Upper lobe of left lung (tissue), 6 donors: Measurements from ENCODE around the gene ZNF500. TPM values are rescaled to one million over a fixed set of nuclear protein-coding genes. Genes with fewer than 3 reads are reported as not detected.

Experiments used
- ATAC-seq, 2 donors: fragments of 200-7000 bp; cut with Tn5 transposase; one replicate each; pipeline ENCODE4 v1.9.1; 2022; ENCODE audit warnings: mild to moderate bottlenecking in 2 of 2, moderate library complexity in 2 of 2; ENCODE audit not compliant: low FRiP score in 2 of 2
- DNase-seq, 2 donors: peaks; one replicate each; pipeline ENCODE4 v3.0.0-alpha.2; 2019 to 2020
- H3K27ac ChIP-seq, 4 donors: fragments of 200-600 bp; sonication (generic); one replicate each; pipeline ENCODE4 v1.5.1; 2016 to 2019
- H3K27me3 ChIP-seq, 4 donors: fragments of 200-600 bp; sonication (generic); one replicate each; pipeline ENCODE4 v1.5.1; 2017 to 2019
- H3K36me3 ChIP-seq, 4 donors: fragments of 200-600 bp; sonication (generic); one replicate each; pipeline ENCODE4 v1.5.1; 2016 to 2019
- H3K4me1 ChIP-seq, 4 donors: fragments of 200-600 bp; sonication (generic); one replicate each; pipeline ENCODE4 v1.5.1; 2018 to 2019
- H3K4me3 ChIP-seq, 4 donors: fragments of 200-600 bp; sonication (generic); one replicate each; pipeline ENCODE4 v1.5.1; 2017 to 2019; ENCODE audit warnings: mild to moderate bottlenecking in 2 of 4, moderate library complexity in 1 of 4
- H3K9me3 ChIP-seq, 4 donors: fragments of 200-600 bp; sonication (generic); one replicate each; pipeline ENCODE4 v1.5.1; 2018 to 2019
- CTCF ChIP-seq, 6 experiments: fragments of 450-650 bp in 4 of 6; fragments of 200-600 bp in 2 of 6; sonication (generic) in 2 of 6; IDR thresholded peaks; one replicate each; pipeline ENCODE4 v1.5.1; 2016 to 2019; ENCODE audit warnings: antibody characterized with exemption in 6 of 6
- EP300 ChIP-seq, 4 donors: sonication (generic); formaldehyde crosslinking; IDR thresholded peaks; one replicate each; pipeline ENCODE4 v1.5.1; 2017; ENCODE audit warnings: antibody characterized with exemption in 4 of 4, control low read depth in 2 of 4
- POLR2A ChIP-seq, 4 donors: fragments of 450-650 bp; IDR thresholded peaks; one replicate each; pipeline ENCODE4 v1.5.1; 2016 to 2017; ENCODE audit warnings: antibody characterized with exemption in 4 of 4, mild to moderate bottlenecking in 2 of 4
- POLR2AphosphoS5 ChIP-seq, 2 donors: sonication (generic); formaldehyde crosslinking; IDR thresholded peaks; one replicate each; pipeline ENCODE4 v1.5.1; 2017; ENCODE audit warnings: antibody characterized with exemption in 2 of 2
- WGBS, 2 donors: methylation state at CpG; one replicate each; pipeline ENCODE4 v1.1.5; 2017 to 2018; 5-methylcytosine and 5-hydroxymethylcytosine counted together
- total RNA-seq, 6 donors: library from RNA; depleted of rRNA in 4 of 6; stranded (reverse); fragments of >200 nt in 4 of 6; gene quantifications; one replicate each; pipeline versions ENCODE4 v1.1.0 to v1.2.1, GENCODE V29; 2016 to 2021
- donor health status: DM: no; HTN: no; CAD: no; lungs with moderate emphysema.
- donor health status: DM: no; HTN: yes; CAD: no; lungs with severe emphysema.

ZNF500 gene
- total RNA-seq, 6 donors from 2014 or later = 10.1 to 17.5 (median 13.2) TPM

GRCh38 chr16:4737545-4737944 lies 29.4 kb downstream of the ZNF500 start:
- no peak overlapping the region for H3K4me3 ChIP-seq
- ATAC-seq = no peak
- no peak overlapping the region for H3K27ac ChIP-seq
- DNase-seq = no peak
- 75 to 77% methylated on average over 9 to 14 of the region's 15 CpGs for WGBS, 2 donors
- H3K36me3 ChIP-seq = no peaks in the 10 kb centered on the region
- TF ChIP-seq CTCF (IDR thresholded peaks at IDR 0.05) = no peak
- TF ChIP-seq POLR2AphosphoS5 (IDR thresholded peaks at IDR 0.05) = no peak
- TF ChIP-seq POLR2A (IDR thresholded peaks at IDR 0.05) = no peak
- no peak for TF ChIP-seq EP300 (IDR thresholded peaks at IDR 0.05)
- peaks cover 9 to 22% (median 11%) of the 10 kb centered on the region in 4 donors for H3K4me1 ChIP-seq
- H3K9me3 ChIP-seq = no peaks in the 10 kb centered on the region
- H3K27me3 ChIP-seq = no peaks in the 10 kb centered on the region

GRCh38 chr16:4736546-4736945 lies 30.4 kb downstream of the ZNF500 start:
- Histone ChIP-seq H3K27me3 (no peaks in the 10 kb centered on the region), H3K4me3 (no peak overlapping the region), H3K27ac (no peak overlapping the region), H3K9me3 (no peaks in the 10 kb centered on the region), H3K36me3 (no peaks in the 10 kb centered on the region), H3K4me1 (peaks cover 9 to 22% (median 11%) of the 10 kb centered on the region in 4 donors)
- WGBS, 2 donors = 90 to 96% methylated on average over 3 to 4 of the region's 4 CpGs
- no peak for TF ChIP-seq POLR2A (IDR thresholded peaks at IDR 0.05)
- no peak for TF ChIP-seq CTCF (IDR thresholded peaks at IDR 0.05)
- no peak for TF ChIP-seq POLR2AphosphoS5 (IDR thresholded peaks at IDR 0.05)
- TF ChIP-seq EP300 (IDR thresholded peaks at IDR 0.05) = no peak
- ATAC-seq = no peak
- no peak for DNase-seq

GRCh38 chr16:4734730-4735535 lies 32.0 kb downstream of the ZNF500 start:
- H3K9me3 ChIP-seq = no peaks in the 10 kb centered on the region
- ATAC-seq = peak; percentile 90 to 92
- peaks cover 0 to 6% (median under 1%) of the 10 kb centered on the region in 4 donors for H3K36me3 ChIP-seq
- H3K4me1 ChIP-seq = peaks cover 9 to 22% (median 11%) of the 10 kb centered on the region in 4 donors
- 11 to 14% methylated on average over 19 to 28 of the region's 38 CpGs for WGBS, 2 donors
- DNase-seq = peak; percentile 93 to 98
- peak overlapping the region; percentile 83 to 98 (median 91) for H3K4me3 ChIP-seq
- no peaks in the 10 kb centered on the region for H3K27me3 ChIP-seq
- TF ChIP-seq POLR2A (IDR thresholded peaks at IDR 0.05) (peak in 1 of 4 donors; percentile 9), EP300 (IDR thresholded peaks at IDR 0.05) (no peak)
- peak overlapping the region; percentile 50 to 84 (median 81) for H3K27ac ChIP-seq

GRCh38 chr16:4734063-4734729 lies 32.8 kb downstream of the ZNF500 start, which contains the start of the genes ANKS3 and DNAAF8:
Gene ANKS3 (minus strand): TSS chr16:4734271. CDS start chr16:4730149, 4,122 bp downstream.
Gene DNAAF8 (plus strand): TSS chr16:4734537. CDS start chr16:4736515, 1,978 bp downstream.
- peak; percentile 98 for ATAC-seq
- WGBS, 2 donors = 1% methylated on average over 16 to 38 of the region's 70 CpGs
- Histone ChIP-seq H3K4me1 (peaks cover 9 to 22% (median 11%) of the 10 kb centered on the region in 4 donors), H3K36me3 (peaks cover 2 to 13% (median 6%) of the 10 kb centered on the region in 4 donors), H3K27me3 (no peaks in the 10 kb centered on the region), H3K27ac (peak within 1 kb of the TSS; percentile 50 to 84 (median 81)), H3K9me3 (no peaks in the 10 kb centered on the region), H3K4me3 (peak within 1 kb of the TSS; percentile 83 to 98 (median 91))
- TF ChIP-seq EP300 (IDR thresholded peaks at IDR 0.05) = peak in 1 of 4 donors; percentile 44
- peak in 1 of 6 experiments; percentile 28 for TF ChIP-seq CTCF (IDR thresholded peaks at IDR 0.05)
- peak in 2 of 4 donors; percentile 43 to 53 for TF ChIP-seq POLR2A (IDR thresholded peaks at IDR 0.05)
- peak; percentile 57 to 72 for TF ChIP-seq POLR2AphosphoS5 (IDR thresholded peaks at IDR 0.05)
- peak; percentile 97 to 98 for DNase-seq

GRCh38 chr16:4733747-4734062 lies 33.3 kb downstream of the ZNF500 start:
- H3K36me3 ChIP-seq = peaks cover 3 to 18% (median 11%) of the 10 kb centered on the region in 4 donors
- WGBS, 2 donors = 0 to 1% methylated on average over 8 to 11 of the region's 19 CpGs
- H3K9me3 ChIP-seq = no peaks in the 10 kb centered on the region
- peaks cover 9 to 22% (median 11%) of the 10 kb centered on the region in 4 donors for H3K4me1 ChIP-seq
- H3K27ac ChIP-seq = peak overlapping the region; percentile 50 to 84 (median 81)
- TF ChIP-seq CTCF (IDR thresholded peaks at IDR 0.05) (no peak), POLR2A (IDR thresholded peaks at IDR 0.05) (no peak), POLR2AphosphoS5 (IDR thresholded peaks at IDR 0.05) (no peak), EP300 (IDR thresholded peaks at IDR 0.05) (no peak)
- no peak for DNase-seq
- no peaks in the 10 kb centered on the region for H3K27me3 ChIP-seq
- no peak for ATAC-seq
- H3K4me3 ChIP-seq = peak overlapping the region; percentile 83 to 98 (median 91)
